ENCODE results near the gene EIF4E1B. TPM values are rescaled to one million over a fixed set of nuclear protein-coding genes. Genes with fewer than 3 reads are reported as not detected.

The EIF4E1B gene
- total and polyA plus RNA-seq, 4 donors, result not detected

GRCh38 chr5:176627582-176627981 lies 2.9 kb upstream of the EIF4E1B start:
- TF ChIP-seq RXRA (IDR thresholded peaks at IDR 0.05), result no peak
- Histone ChIP-seq H3K9me3 (ENCODE audit: control insufficient read depth in 4 of 4, low read length in 3 of 4) (no peaks in the 10 kb centered on the region), H3K27ac (ENCODE audit: low read depth in 1 of 2, low read length in 2 of 2) (no peak overlapping the region), H3K4me3 (ENCODE audit: low read depth in 1 of 3, low read length in 3 of 3) (no peak overlapping the region), H3K4me1 (ENCODE audit: control insufficient read depth in 4 of 4, insufficient read depth in 4 of 4, low read length in 3 of 4) (peaks cover 0 to 5% (median 5%) of the 10 kb centered on the region in 4 donors), H3K9ac (ENCODE audit: low read depth in 1 of 2, low read length in 2 of 2) (no peak overlapping the region), H3K36me3 (ENCODE audit: control insufficient read depth in 4 of 4, insufficient read depth in 3 of 4, low read depth in 1 of 4, low read length in 3 of 4) (no peaks in the 10 kb centered on the region), H3K27me3 (ENCODE audit: control insufficient read depth in 4 of 4, insufficient read depth in 4 of 4, low read length in 3 of 4) (peaks cover 4 to 27% (median 7%) of the 10 kb centered on the region in 4 donors)
- 68% methylated on average over 5 of the region's 5 CpGs for WGBS
- no peak for DNase-seq (ENCODE audit: low spot score)

- no peak overlapping the region for H3K4me3 ChIP-seq (ENCODE audit: low read depth in 1 of 3, low read length in 3 of 3)
- no peaks in the 10 kb centered on the region for H3K9me3 ChIP-seq (ENCODE audit: control insufficient read depth in 4 of 4, low read length in 3 of 4)
- H3K27me3 ChIP-seq (ENCODE audit: control insufficient read depth in 4 of 4, insufficient read depth in 4 of 4, low read length in 3 of 4), result peaks cover 4 to 27% (median 7%) of the 10 kb centered on the region in 4 donors
- no peak overlapping the region for H3K9ac ChIP-seq (ENCODE audit: low read depth in 1 of 2, low read length in 2 of 2)
- WGBS, result 50% methylated on average over 13 of the region's 13 CpGs
- H3K36me3 ChIP-seq (ENCODE audit: control insufficient read depth in 4 of 4, insufficient read depth in 3 of 4, low read depth in 1 of 4, low read length in 3 of 4), result no peaks in the 10 kb centered on the region
- no peak for DNase-seq (ENCODE audit: low spot score)
- no peak overlapping the region for H3K27ac ChIP-seq (ENCODE audit: low read depth in 1 of 2, low read length in 2 of 2)
- no peak for TF ChIP-seq CTCF (IDR thresholded peaks at IDR 0.05; ENCODE audit: low read depth, low read length, missing input control)
- TF ChIP-seq EGR1 (IDR thresholded peaks at IDR 0.05; ENCODE audit: low read depth in 2 of 2), result no peak
- no peak for TF ChIP-seq NR2F2 (IDR thresholded peaks at IDR 0.05)
- TF ChIP-seq JUND (IDR thresholded peaks at IDR 0.05), result no peak
- no peak for TF ChIP-seq FOXA2 (IDR thresholded peaks at IDR 0.05)
- no peak for TF ChIP-seq ZBTB33 (IDR thresholded peaks at IDR 0.05)
- no peak for TF ChIP-seq HNF4A (conservative IDR thresholded peaks at IDR 0.05)
- no peak for TF ChIP-seq REST (IDR thresholded peaks at IDR 0.05)
- no peak for TF ChIP-seq FOXA1 (IDR thresholded peaks at IDR 0.05)
- no peak for TF ChIP-seq GABPA (IDR thresholded peaks at IDR 0.05 in 1 of 2, conservative IDR thresholded peaks at IDR 0.05 in 1 of 2)
- TF ChIP-seq SP1 (IDR thresholded peaks at IDR 0.05), result no peak
- no peak for TF ChIP-seq MAX (IDR thresholded peaks at IDR 0.05)
- TF ChIP-seq TAF1 (conservative IDR thresholded peaks at IDR 0.05), result no peak
- no peak for TF ChIP-seq RAD21 (IDR thresholded peaks at IDR 0.05)
- no peak for TF ChIP-seq ATF3 (IDR thresholded peaks at IDR 0.05)
- H3K4me1 ChIP-seq (ENCODE audit: control insufficient read depth in 4 of 4, insufficient read depth in 4 of 4, low read length in 3 of 4), result peaks cover 0 to 5% (median 5%) of the 10 kb centered on the region in 4 donors
Measured at GRCh38 chr5:176628406-176629228, 1.9 kb upstream of the EIF4E1B start.

Measured in liver (tissue), 9 donors.